Activated naive CD8-positive, alpha-beta T cell treated with anti-CD3 and anti-CD28 coated beads for 36 hours (primary cell): ENCODE results near the gene HK2. TPM values are rescaled to one million over a fixed set of nuclear protein-coding genes. Genes with fewer than 3 reads are reported as not detected.
A peak's percentile ranks its signal among the peaks of the same experiment; 100 is the strongest.
"Not testable (repeated sequence)": the region's sequence is repeated elsewhere in the genome, so short reads cannot be mapped to it uniquely, and the experiment has no call there.

Source experiments
- DNase-seq: peaks from one replicate; pipeline ENCODE4 v3.0.0; 2021
- H3K27ac Mint-ChIP-seq: one replicate; pipeline ENCODE4 v1.8.0; 2022; ENCODE audit warnings: mild to moderate bottlenecking, moderate library complexity, mixed read lengths
- H3K27me3 Mint-ChIP-seq: one replicate; pipeline ENCODE4 v1.8.0; 2022; ENCODE audit warnings: mild to moderate bottlenecking, mixed read lengths
- H3K36me3 Mint-ChIP-seq: one replicate; pipeline ENCODE4 v1.8.0; 2021; ENCODE audit warnings: mild to moderate bottlenecking, mixed read lengths
- H3K4me1 Mint-ChIP-seq: one replicate; pipeline ENCODE4 v1.8.0; 2021; ENCODE audit warnings: mixed read lengths
- H3K4me3 Mint-ChIP-seq: one replicate; pipeline ENCODE4 v1.8.0; 2022; ENCODE audit warnings: mild to moderate bottlenecking, moderate library complexity, mixed read lengths
- H3K9me3 Mint-ChIP-seq: one replicate; pipeline ENCODE4 v1.8.0; 2022; ENCODE audit warnings: mixed read lengths
- total RNA-seq, 2 experiments: library from RNA; stranded (reverse); gene quantifications; one replicate each; pipeline ENCODE4 v1.2.3, GENCODE V29; 2021

The HK2 gene
- total RNA-seq, 2 experiments from 2014 or later = 101 to 102 TPM

DNA sequence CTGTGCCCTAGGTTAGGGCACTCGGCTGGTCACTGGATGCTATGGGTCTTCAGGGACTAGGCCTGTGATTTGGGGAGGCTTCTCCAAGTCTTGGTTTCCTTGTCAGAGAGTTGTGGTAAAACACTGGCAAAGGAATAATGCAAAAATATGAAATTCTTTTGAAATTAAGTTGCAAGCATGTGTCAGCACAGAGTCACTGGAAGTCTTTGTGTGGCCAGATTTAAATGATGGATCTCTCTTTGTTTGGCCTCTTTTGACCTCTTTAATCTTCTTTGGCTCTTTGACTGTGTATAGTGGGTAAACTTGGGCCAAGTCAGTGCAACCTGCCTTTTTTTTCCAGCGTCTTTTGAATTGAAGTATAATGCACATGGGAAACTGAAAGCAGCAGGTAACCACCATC, 12.1 kb downstream of the HK2 start:
- peaks cover 94% of the 10 kb centered on the region for H3K4me1 Mint-ChIP-seq
- H3K9me3 Mint-ChIP-seq = no peaks in the 10 kb centered on the region
- H3K27ac Mint-ChIP-seq = no peak overlapping the region
- no peak overlapping the region for H3K4me3 Mint-ChIP-seq
- H3K27me3 Mint-ChIP-seq = no peaks in the 10 kb centered on the region
- DNase-seq = no peak
- H3K36me3 Mint-ChIP-seq = peaks cover 48% of the 10 kb centered on the region

GRCh38 chr2:74846481-74846880, 12.6 kb downstream of the HK2 start:
- H3K9me3 Mint-ChIP-seq = no peaks in the 10 kb centered on the region
- no peak overlapping the region for H3K27ac Mint-ChIP-seq
- no peak for DNase-seq
- H3K36me3 Mint-ChIP-seq = peaks cover 49% of the 10 kb centered on the region
- no peaks in the 10 kb centered on the region for H3K27me3 Mint-ChIP-seq
- peaks cover 90% of the 10 kb centered on the region for H3K4me1 Mint-ChIP-seq
- H3K4me3 Mint-ChIP-seq = no peak overlapping the region

DNA sequence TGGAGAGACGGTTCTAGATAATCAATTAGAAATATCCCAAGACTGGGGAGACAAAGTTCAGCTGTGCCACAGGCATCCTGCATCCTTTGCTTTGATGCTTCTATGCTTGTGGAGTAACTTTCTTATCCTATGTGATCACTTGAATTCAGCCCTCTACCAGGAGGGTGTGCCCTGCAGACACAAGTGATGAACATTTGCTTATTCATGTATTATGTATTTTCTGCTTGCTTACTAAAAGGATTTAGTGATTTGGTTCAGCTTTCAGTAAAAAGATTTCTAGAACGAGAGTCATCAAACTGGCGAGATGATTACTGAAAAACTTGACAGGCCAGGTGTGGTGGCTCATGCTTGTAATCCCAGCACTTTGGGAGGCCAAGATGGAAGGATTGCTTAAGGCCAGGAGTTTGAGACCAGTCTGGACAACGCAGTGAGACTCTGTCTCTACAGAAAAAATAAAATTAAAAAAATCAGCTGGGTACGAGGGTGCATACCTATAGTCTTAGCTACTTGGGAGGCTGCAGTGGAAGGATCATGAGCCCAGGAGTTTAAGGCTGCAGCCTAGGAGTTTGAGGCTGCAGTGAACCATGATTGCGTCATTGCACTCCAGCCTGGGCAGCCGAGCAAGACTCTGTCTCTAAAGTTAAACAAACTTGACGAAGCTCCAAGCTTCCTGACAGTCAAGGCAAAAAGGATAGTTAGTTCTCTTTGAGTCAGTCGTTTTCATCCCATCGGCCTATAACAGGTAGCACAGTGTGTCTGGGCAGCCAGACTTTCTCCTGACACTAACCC, 13.3 kb downstream of the HK2 start:
- no peak overlapping the region for H3K27ac Mint-ChIP-seq

DNA sequence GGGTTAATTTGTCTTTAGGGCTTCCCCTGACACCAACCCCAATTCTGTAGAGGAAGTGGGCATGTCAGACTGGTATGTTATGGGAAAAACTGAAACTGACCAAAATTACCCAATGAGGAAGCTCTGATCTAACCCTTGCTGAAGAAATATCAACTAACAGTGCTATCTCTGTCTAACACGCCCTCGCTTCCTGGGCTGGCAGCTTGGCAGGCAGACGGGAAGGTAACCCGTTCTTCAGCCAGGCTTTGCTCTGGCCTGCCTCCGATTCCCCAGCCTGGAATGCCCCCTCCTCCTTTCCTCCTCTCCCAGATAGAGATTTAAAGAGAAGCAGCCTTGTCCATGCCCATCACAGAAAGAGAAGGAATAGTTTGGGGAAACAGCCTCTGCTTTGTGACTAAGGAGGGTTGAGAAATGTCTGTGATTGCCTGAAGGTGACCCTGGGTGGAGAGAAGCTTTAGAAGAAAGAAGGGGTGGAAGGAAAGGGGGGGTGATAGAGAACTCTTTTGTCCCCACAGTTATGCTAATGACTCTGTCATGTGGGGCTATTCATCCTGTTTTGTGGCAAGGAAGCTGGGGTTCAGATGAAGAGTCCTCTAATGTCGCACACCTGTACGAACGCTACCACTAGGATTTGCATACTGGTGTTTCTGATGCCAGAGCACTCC, 15.4 kb downstream of the HK2 start:
- peak; percentile 25 for DNase-seq

More for the DNA sequence above, 13.3 kb downstream of the HK2 start:
- no peak for DNase-seq
- Mint-ChIP-seq H3K36me3 (peaks cover 45% of the 10 kb centered on the region), H3K4me3 (no peak overlapping the region), H3K9me3 (no peaks in the 10 kb centered on the region), H3K4me1 (peaks cover 83% of the 10 kb centered on the region), H3K27me3 (no peaks in the 10 kb centered on the region)

DNA sequence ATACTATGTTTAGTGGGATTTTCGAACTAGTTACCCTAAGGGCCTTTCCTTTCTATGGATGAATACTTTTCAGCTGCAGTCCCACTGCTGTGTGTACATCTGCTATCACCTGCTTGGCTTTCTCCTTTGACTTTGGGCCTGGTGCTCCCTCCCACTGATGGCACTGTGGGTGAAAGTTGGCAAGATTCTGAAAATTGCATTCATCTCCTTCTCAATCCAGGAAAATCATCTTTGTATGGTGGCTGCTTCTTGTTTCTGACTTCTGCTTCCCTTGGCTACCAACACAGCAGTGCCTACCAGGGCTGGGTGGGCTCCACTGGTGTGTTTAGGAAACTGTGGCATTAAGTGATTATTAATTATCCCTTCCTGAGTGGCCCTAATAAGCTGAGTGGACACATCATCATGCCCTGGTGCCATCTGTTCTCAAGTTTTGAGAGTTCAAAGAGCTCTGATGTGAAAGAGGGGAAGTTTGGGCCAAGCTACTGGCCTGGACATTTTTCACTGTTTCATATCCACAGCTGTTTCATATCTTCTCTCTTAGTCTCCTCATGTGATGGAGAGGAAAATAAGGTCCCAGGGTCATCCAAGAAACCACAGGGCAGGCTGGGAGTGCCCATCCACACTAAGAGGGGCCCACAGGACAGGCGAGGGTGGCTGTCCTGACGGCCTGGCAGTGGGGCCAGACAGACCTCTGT, 16.7 kb downstream of the HK2 start:
- Mint-ChIP-seq H3K27me3 (no peaks in the 10 kb centered on the region), H3K9me3 (no peaks in the 10 kb centered on the region), H3K36me3 (peaks cover 45% of the 10 kb centered on the region), H3K27ac (no peak overlapping the region), H3K4me3 (no peak overlapping the region), H3K4me1 (peaks cover 53% of the 10 kb centered on the region)
- DNase-seq = no peak

More for the DNA sequence above, 15.4 kb downstream of the HK2 start:
- peaks cover 62% of the 10 kb centered on the region for H3K4me1 Mint-ChIP-seq
- H3K9me3 Mint-ChIP-seq = no peaks in the 10 kb centered on the region
- H3K27me3 Mint-ChIP-seq = no peaks in the 10 kb centered on the region
- peak overlapping the region; percentile 65 for H3K4me3 Mint-ChIP-seq
- peaks cover 40% of the 10 kb centered on the region for H3K36me3 Mint-ChIP-seq
- peak overlapping the region; percentile 88 for H3K27ac Mint-ChIP-seq

DNA sequence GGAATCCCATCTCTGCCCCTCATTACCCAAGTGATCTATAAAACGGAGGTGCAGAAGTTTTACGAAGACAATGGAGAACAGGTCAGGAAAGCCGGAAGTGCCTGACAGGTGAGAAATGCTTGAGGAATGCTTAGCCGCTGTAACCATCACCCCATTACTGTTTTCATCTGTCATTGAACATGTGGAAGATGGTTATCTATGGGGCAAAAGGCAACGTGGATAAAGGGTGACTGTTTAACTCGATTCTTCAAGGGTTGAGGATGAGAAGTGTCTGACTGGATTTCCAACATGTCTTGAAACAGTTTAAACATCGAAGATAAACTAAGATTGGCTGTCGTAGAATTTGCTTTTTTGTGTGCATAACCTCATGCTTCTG, 17.3 kb downstream of the HK2 start:
- DNase-seq = no peak
- Mint-ChIP-seq H3K9me3 (no peaks in the 10 kb centered on the region), H3K4me1 (peaks cover 50% of the 10 kb centered on the region), H3K36me3 (peaks cover 47% of the 10 kb centered on the region), H3K27me3 (no peaks in the 10 kb centered on the region), H3K27ac (no peak overlapping the region), H3K4me3 (no peak overlapping the region)

DNA sequence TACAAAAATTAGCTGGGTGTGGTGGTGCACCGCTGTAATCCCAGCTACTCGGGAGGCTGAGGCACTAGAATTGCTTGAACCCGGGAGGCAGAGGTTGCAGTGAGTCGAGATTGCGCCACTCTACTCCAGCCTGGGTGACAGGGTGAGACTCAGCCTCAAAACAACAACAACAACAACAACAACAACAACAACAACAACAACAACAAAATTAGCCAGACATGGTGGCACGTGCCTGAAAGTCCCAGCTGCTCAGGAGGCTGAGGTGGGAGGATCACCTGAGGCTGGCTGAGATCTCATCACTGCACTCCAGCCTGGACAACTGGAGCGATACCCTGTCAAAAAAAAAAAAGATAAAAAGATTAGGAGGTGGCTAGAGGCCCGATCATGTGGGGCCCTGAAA, 19.4 kb downstream of the HK2 start:
- H3K36me3 Mint-ChIP-seq = peaks cover 50% of the 10 kb centered on the region
- H3K4me1 Mint-ChIP-seq = peaks cover 37% of the 10 kb centered on the region
- H3K27me3 Mint-ChIP-seq, H3K9me3 Mint-ChIP-seq, H3K27ac Mint-ChIP-seq, H3K4me3 Mint-ChIP-seq, DNase-seq: not testable (repeated sequence)

DNA sequence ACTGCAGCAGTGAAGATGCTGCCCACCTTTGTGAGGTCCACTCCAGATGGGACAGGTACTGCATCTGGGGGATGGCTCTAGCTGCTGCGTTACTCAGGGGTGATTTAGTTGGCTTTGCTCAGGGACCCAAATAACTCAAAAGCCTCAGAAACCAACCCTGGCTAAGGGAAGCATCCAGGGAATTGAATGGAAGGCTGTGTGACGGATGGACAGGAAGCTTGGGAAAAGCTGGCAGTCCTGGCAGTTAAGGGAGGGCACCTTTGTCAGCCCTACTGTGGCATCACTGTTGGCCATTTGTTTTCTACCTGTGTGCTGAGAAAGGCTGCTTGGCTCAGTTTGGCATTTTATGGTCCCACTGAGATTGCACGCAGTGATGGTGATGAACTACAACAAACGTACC, 20.5 kb downstream of the HK2 start:
- Mint-ChIP-seq H3K27me3 (no peaks in the 10 kb centered on the region), H3K4me1 (peaks cover 30% of the 10 kb centered on the region), H3K4me3 (no peak overlapping the region), H3K36me3 (peaks cover 48% of the 10 kb centered on the region), H3K9me3 (no peaks in the 10 kb centered on the region), H3K27ac (no peak overlapping the region)
- no peak for DNase-seq

DNA sequence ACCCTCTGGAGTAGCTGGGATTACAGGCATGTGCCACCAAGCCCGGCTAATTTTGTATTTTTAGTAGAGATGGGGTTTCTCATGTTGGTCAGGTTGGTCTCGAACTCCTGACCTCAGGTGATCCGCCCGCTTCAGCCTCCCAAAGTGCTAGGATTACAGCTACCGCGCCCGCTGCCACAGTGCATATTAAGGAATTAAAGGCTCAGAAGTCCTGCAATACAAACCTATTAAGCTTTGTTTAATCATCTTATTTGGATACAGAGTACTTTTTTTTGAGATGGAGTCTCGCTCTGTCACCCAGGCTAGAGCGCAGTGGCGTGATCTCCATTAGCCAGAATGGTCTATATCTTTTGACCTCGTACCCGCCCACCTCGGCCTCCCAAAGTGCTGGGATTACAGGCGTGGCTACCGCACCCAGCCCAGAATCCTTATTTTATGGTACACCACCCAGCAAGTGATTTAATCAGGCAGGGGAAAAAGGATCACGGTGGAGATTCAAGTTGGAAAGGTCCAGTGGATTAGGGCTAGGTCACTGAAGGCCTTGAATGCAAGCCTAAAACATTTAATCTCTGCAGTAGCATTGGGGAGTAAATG, 21.3 kb downstream of the HK2 start:
- not testable (repeated sequence) for H3K27ac Mint-ChIP-seq, H3K9me3 Mint-ChIP-seq, DNase-seq, H3K4me3 Mint-ChIP-seq, H3K27me3 Mint-ChIP-seq
- H3K36me3 Mint-ChIP-seq = peaks cover 46% of the 10 kb centered on the region
- H3K4me1 Mint-ChIP-seq = peaks cover 22% of the 10 kb centered on the region

- H3K27ac Mint-ChIP-seq = no peak overlapping the region
Measured at GRCh38 chr2:74856004-74856578, 22.2 kb downstream of the HK2 start.

GRCh38 chr2:74856599-74856998, 22.7 kb downstream of the HK2 start:
- no peak overlapping the region for H3K4me3 Mint-ChIP-seq
- H3K36me3 Mint-ChIP-seq = peaks cover 46% of the 10 kb centered on the region
- H3K9me3 Mint-ChIP-seq = no peaks in the 10 kb centered on the region
- DNase-seq = no peak
- H3K27me3 Mint-ChIP-seq = no peaks in the 10 kb centered on the region
- no peak overlapping the region for H3K27ac Mint-ChIP-seq
- H3K4me1 Mint-ChIP-seq = peaks cover 14% of the 10 kb centered on the region

More at GRCh38 chr2:74856004-74856578, 22.2 kb downstream of the HK2 start:
- Mint-ChIP-seq H3K36me3 (peaks cover 48% of the 10 kb centered on the region), H3K27me3 (no peaks in the 10 kb centered on the region), H3K4me1 (peaks cover 14% of the 10 kb centered on the region), H3K4me3 (no peak overlapping the region), H3K9me3 (no peaks in the 10 kb centered on the region)
- no peak for DNase-seq

DNA sequence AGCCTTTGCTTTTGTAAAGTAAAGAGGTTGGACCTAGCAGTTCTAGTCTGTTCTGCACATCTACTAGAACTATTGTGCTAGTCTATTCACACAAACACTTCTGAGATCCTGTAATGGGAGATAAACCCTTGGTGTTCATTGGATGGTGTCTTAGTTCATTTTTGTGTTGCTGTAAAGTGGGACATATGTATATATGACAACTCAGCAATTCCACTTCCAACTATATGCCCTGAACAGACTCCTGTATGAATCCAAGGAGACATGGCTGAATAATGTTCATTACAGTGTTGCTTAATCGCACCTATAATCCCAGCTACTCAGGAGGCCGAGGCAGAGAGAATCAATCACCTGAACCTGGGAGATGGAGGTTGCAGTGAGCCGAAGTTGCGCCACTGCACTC, 23.3 kb downstream of the HK2 start:
- H3K4me1 Mint-ChIP-seq = peaks cover 19% of the 10 kb centered on the region
- H3K4me3 Mint-ChIP-seq = no peak overlapping the region
- no peak for DNase-seq
- no peaks in the 10 kb centered on the region for H3K9me3 Mint-ChIP-seq
- H3K36me3 Mint-ChIP-seq = peaks cover 53% of the 10 kb centered on the region
- no peaks in the 10 kb centered on the region for H3K27me3 Mint-ChIP-seq
- no peak overlapping the region for H3K27ac Mint-ChIP-seq

GRCh38 chr2:74857725-74858124, 23.8 kb downstream of the HK2 start:
- Mint-ChIP-seq H3K27me3 (no peaks in the 10 kb centered on the region), H3K4me3 (no peak overlapping the region), H3K27ac (no peak overlapping the region), H3K4me1 (peaks cover 24% of the 10 kb centered on the region), H3K9me3 (no peaks in the 10 kb centered on the region), H3K36me3 (peaks cover 52% of the 10 kb centered on the region)
- DNase-seq = no peak

DNA sequence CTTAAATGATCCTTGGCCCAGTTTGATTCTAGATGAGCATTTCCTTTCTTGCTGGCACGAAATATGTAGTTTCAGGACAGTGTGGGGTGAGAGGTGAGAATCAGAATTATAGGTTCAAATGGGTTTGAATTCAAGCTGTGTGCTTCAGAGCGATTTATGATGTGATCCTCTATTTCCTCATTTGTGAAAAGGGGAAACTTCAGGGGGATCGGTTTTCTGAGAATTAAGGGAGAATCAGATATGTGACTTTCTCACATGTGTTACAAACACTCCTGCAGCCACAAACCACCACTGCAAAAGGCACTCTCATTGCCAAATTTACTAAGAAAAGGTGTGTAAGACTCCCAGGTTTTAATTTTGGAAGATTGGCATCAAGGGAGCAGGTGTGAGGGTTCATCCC, 24.4 kb downstream of the HK2 start:
- Mint-ChIP-seq H3K4me3 (no peak overlapping the region), H3K4me1 (peaks cover 24% of the 10 kb centered on the region), H3K27ac (no peak overlapping the region), H3K9me3 (no peaks in the 10 kb centered on the region), H3K36me3 (peaks cover 50% of the 10 kb centered on the region), H3K27me3 (no peaks in the 10 kb centered on the region)
- no peak for DNase-seq

GRCh38 chr2:74860079-74860478, 26.2 kb downstream of the HK2 start:
- Mint-ChIP-seq H3K27me3 (no peaks in the 10 kb centered on the region), H3K36me3 (peaks cover 42% of the 10 kb centered on the region), H3K4me1 (peaks cover 24% of the 10 kb centered on the region), H3K4me3 (no peak overlapping the region), H3K27ac (no peak overlapping the region), H3K9me3 (no peaks in the 10 kb centered on the region)
- DNase-seq = no peak
